GM19463 (cell line): Measurements from ENCODE around the gene TAS1R3.

Experiments
- ATAC-seq: cut with Tn5 transposase; IDR thresholded peaks from one replicate; pipeline ENCODE4 v1.9.1; 2021; ENCODE audit warnings: mild to moderate bottlenecking, moderate library complexity; ENCODE audit not compliant: unreplicated experiment

TAS1R3 gene

DNA sequence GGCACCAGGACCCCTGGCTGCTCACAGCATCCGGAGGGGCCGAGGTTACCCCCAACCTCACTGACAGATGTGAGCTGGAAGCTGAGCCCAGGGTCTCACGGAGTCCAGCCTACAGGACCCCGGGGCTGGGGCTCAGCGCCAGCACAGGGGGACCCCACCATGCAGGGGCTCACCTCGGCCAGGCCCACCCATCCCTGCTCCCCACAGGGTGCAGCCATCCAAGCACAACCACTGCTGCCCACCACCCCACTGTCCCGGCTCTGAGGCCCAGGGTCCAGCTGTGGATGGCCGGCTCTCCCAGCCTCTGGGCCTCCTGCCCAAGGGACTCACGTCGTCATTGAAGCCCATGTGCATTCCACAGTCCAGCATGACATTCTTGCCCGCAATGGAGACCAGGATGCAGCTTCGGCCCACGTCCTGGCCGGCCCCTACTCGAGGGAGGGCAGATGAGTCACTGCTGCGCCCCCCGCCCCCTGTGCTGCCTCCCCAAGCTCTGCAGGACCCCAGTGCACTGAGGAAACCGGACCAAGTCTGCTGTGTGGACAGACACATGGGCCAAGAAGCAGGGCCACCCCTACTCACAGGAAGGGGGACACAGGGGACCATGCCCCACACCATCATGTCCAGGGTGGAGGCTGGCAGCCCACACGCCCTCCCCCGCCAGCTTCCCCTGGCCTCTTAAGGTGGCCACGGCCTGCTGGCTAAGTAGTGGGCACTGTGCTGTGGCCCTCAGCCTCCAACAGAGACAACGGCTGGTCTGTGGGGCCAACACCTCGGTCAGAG, 10.2 kb upstream of the TAS1R3 start:
- ATAC-seq, result no peak

GRCh38 chr1:1321477-1321876, 9.6 kb upstream of the TAS1R3 start:
- no peak for ATAC-seq

- ATAC-seq, result no peak
Observed at GRCh38 chr1:1322418-1322817, 8.7 kb upstream of the TAS1R3 start.

DNA sequence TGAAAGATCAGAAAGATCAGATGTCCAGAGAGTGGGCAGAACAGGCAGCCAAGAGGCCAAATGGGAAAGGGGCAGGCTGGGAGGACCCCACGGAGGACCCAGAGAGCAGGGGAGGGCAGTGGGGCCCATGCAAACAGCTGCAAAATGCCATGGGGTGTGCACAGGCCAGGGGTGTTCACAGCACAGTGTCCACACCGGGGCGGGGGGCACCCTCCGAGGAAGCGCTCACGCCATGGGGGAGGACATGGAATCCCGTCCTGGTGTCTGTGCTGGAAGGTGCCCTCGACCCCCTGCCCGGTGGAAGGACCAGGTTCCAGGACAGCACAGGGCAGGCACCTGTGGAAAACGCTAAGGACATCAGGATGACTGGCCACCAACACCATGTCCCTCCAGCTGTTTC, 8.1 kb upstream of the TAS1R3 start:
- ATAC-seq, result no peak

DNA sequence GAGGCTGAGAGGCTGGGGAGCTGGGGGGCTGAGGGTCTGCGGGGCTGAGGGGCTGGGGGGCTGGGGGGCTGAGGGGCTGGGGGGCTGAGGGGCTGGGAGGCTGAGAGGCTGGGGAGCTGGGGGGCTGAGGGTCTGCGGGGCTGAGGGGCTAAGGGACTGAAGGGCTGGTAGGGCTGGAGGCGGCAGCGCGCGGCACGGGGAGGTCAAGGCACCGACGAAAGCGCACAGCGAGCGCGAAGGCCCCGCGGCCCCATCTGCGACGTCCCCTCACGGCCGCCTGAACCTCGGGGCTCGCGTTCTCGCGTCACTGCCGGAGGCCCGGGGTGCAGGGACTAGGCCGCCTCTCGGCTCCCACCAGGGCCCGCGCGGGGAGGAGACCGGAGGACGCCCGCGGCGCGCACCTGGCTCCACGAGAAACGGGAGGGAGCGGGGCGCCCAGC, 7.0 kb upstream of the TAS1R3 start:
- ATAC-seq, result no peak

DNA sequence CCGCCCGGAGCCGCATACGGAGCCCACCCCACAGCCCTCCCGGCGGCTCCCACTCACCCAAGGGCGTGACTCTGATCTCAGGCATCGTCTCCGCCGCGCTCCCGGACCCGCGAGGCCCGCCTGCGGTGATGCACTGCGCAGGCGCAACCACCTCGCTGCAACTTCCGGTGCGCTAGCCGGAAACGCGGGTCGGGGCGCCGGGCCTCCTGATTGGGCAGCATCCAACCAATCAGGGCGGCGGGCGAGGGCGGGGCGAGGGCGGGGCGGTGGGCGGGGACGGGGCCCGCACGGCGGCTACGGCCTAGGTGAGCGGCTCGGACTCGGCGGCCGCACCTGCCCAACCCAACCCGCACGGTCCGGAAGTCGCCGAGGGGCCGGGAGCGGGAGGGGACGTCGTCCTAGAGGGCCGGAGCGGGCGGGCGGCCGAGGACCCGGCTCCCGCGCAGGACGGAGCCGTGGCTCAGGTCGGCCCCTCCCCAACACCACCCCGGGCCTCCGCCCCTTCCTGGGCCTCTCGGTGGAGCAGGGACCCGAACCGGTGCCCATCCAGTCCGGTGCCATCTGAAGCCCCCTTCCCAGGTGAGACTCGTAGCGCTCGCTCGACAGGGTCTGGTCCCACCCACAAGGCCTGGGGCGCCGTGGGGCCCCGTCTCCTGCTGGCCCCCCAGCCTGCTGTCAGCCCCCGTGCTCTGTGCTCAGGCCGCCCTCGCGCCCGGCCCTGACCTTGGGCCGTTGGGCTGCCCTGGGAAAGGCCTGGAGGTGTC, 6.4 kb upstream of the TAS1R3 start, which contains the start of the genes CPTP and INTS11:
Gene CPTP, plus strand, starts transcription at position 279 of the 764 bp plus-strand sequence. CDS start 2,109 bp downstream, outside the sequence.
Gene INTS11, minus strand, starts transcription at position 137 of the 764 bp plus-strand sequence. Its CDS starts 52 bp downstream, at position 85.
- ATAC-seq, result peak; percentile 82

DNA sequence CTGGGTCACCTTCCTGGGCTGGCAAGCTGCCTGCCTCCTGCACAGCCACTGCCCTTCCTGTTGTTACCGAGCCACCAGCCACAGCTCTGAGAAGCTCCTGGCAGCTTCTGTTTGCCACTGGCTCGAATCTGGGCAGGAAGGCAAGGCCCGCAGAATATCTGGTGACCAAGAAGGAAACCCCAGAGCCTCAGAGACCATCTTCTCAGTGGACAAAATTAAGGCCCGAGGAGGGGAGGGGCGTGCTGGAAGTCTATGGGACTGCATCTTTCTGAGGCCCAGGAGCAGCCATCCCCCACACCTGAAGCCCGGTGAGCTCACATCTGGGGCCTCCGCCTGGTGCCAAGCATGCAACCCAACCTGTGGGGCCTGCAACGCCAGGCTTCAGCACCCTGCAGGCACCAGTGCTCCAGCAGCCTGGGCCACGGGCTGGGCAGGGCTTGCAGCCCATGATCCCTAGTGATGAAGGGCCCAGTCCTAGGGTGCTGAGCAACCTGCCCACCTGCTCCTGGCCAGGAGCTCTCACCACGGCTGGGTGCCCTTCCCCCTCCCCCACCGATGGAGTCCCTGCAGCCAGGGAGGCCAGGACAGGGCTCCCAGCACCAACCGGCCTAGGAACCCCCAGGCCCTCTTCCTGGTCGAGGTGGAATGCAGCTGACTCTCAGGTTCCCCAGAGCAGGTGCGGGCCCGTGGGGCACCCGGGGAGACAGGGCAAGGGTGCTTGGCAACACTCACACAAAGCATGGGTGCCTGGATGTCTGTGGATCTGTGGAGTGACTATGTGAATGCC, 5.6 kb upstream of the TAS1R3 start:
- no peak for ATAC-seq

DNA sequence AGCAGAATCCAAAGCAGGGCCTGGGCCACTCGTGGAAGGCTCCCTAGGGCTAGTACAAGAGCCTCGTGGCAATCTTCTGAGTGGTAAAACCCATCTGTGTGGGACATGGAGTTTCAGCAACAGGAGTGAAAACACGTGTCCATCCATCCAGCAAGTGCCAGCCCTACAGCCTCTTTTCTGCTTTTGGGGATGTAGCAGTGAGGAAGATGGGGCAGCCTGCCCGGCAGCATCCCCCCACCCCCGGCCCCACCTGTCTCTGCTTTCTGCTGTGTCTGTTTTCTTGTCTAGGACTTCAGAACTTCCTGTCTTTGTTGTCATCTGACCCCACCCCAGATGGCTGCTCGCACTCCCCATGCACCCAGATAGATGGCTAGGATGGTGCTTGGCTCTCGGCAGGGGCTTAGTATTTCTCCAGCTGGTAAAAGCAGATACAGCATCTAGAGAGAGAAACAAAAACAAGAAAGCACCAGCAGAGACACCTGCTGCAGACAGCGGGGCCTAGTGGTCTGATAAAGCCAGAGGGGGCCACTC, 4.9 kb upstream of the TAS1R3 start:
- ATAC-seq, result no peak

GRCh38 chr1:1327291-1327690, 3.8 kb upstream of the TAS1R3 start:
- no peak for ATAC-seq

GRCh38 chr1:1328254-1328653, 2.8 kb upstream of the TAS1R3 start:
- ATAC-seq, result no peak

GRCh38 chr1:1329304-1330210, 1.5 kb upstream of the TAS1R3 start:
- no peak for ATAC-seq

DNA sequence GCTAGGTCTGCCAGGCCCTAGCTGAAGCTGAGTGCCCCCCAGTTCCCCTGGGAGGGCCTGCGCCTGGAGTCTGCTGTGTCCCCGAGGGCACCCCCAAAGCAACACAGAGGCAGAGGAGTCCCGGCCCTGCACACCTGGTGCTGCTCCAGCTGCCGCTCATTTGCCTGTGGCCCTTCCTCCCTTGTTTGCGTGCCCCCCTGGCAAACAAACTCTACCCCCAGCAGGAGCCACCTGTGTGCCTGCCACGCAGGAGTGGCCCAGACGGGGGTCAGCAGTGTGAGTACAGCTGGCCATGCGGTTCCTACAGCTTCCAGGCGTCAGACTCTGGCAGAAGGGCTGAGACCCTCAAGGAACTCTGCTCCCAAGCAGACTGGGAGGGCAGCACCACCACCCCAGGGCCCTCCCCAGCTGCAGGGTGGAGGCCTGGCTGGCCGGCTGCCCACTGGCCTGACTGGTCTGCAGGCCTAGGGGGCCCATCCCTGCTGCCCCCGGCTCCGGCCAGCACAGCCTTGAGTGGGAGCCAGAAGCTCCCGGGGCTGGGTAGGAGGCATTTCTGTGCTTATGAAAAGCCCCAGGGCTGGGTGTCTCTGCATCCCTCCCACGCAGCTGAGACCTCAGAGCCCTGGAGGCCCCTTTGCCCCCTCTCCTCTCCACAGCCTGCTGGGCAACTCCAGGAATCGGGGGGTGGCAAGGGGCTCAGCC, 563 bp upstream of the TAS1R3 start:
- no peak for ATAC-seq

- no peak for ATAC-seq
Observed at GRCh38 chr1:1332031-1332755, 1.1 kb downstream of the TAS1R3 start.

- ATAC-seq, result no peak
Observed at GRCh38 chr1:1332774-1333480, 1.8 kb downstream of the TAS1R3 start.

DNA sequence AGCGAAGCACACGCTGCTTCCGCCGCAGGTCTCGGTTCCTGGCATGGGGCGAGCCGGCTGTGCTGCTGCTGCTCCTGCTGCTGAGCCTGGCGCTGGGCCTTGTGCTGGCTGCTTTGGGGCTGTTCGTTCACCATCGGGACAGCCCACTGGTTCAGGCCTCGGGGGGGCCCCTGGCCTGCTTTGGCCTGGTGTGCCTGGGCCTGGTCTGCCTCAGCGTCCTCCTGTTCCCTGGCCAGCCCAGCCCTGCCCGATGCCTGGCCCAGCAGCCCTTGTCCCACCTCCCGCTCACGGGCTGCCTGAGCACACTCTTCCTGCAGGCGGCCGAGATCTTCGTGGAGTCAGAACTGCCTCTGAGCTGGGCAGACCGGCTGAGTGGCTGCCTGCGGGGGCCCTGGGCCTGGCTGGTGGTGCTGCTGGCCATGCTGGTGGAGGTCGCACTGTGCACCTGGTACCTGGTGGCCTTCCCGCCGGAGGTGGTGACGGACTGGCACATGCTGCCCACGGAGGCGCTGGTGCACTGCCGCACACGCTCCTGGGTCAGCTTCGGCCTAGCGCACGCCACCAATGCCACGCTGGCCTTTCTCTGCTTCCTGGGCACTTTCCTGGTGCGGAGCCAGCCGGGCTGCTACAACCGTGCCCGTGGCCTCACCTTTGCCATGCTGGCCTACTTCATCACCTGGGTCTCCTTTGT, 2.6 kb downstream of the TAS1R3 start:
- ATAC-seq, result no peak

DNA sequence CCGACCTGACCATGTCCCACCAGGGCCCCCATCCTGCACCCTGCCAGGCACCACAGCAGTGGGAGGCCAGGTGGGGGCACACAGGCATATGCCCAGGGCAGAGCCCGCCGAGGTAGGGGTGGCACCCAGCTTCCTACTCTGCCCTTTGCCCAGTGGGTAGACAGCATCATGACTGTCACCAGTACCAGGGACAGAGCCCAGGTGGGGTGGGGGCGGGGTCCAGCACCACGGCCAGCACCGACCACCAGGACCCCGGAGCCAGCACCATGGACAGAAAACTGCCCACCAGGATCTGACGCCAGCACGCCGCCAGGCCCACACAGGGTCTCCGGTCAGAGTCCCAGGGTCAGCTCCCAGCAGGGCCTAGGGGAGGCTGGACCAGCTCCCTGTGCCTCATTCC, 3.8 kb downstream of the TAS1R3 start:
- ATAC-seq, result no peak

DNA sequence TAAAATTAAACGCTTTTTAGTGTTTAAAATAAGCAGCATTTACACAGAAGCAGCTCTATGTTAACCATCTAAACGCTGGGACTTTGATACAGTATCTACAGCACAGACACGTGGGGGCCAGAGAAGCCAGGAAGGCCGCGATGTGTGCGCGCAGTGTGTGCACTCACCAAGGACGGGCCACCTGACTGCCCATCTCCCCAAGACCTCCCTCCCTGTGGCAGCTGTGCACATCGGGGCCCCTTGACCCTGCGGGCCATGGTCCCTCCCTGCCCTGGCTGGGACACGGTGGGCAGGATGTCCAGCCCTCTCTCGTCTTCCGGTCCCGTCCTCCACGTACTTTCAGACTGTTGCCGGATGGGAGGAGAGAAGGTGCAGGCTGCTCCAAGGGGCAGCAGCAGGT, 4.2 kb downstream of the TAS1R3 start:
- ATAC-seq, result no peak
